PC-3 (cell line): Measurements from ENCODE around the gene TGIF1. TPM values are rescaled to one million over a fixed set of nuclear protein-coding genes. Genes with fewer than 3 reads are reported as not detected.

Source experiments
- ATAC-seq: fragments of 200-7000 bp; cut with Tn5 transposase; 2 replicates; pipeline ENCODE4 v1.9.1; 2020; ENCODE audit warnings: mild to moderate bottlenecking, moderate library complexity
- BruUV-seq: library from RNA; stranded (reverse); fragments of 400-500 nt; replicated peaks from 2 replicates; lab custom pipeline; 2021; lab: Mats Ljungman, UMichigan
- CTCF ChIA-PET: fragments of 300-600 bp; sonication (Branson Sonifier 250); formaldehyde crosslinking; loops from one replicate; lab custom pipeline; 2022; ENCODE audit warnings: antibody characterized with exemption; lab: Charles Lee
- POLR2A ChIA-PET: fragments of 300-600 bp; sonication (Branson Sonifier 250); formaldehyde crosslinking; loops from one replicate; lab custom pipeline; 2022; ENCODE audit warnings: antibody characterized with exemption; ENCODE audit not compliant: unreplicated experiment; lab: Charles Lee
- DNase-seq: peaks from one replicate; pipeline ENCODE4 v3.0.0-alpha.2; 2015
- H2AFZ ChIP-seq: fragments of 300-600 bp; sonication (generic); 2 replicates; pipeline ENCODE4 v1.6.0; 2016; ENCODE audit warnings: antibody characterized with exemption, low read length
- H3F3A ChIP-seq: fragments of 300-600 bp; sonication (generic); one replicate; pipeline ENCODE4 v1.6.0; 2017; ENCODE audit warnings: antibody characterized with exemption, low read length, control low read depth, mild to moderate bottlenecking; ENCODE audit not compliant: unreplicated experiment
- H3K27ac ChIP-seq: fragments of 300-600 bp; sonication (generic); 2 replicates; pipeline ENCODE4 v1.5.1; 2016; ENCODE audit warnings: mild to moderate bottlenecking, low read length
- H3K27me3 ChIP-seq: fragments of 300-600 bp; sonication (generic); 2 replicates; pipeline ENCODE4 v1.6.1; 2016; ENCODE audit warnings: low read length, mixed read lengths
- H3K36me3 ChIP-seq: fragments of 300-600 bp; sonication (generic); 2 replicates; pipeline ENCODE4 v1.6.1; 2016; ENCODE audit warnings: low read depth, mixed run types, low read length, mixed read lengths
- H3K4me1 ChIP-seq: fragments of 300-600 bp; sonication (generic); 2 replicates; pipeline ENCODE4 v1.5.1; 2016; ENCODE audit warnings: low read length; ENCODE audit not compliant: insufficient read depth
- H3K4me2 ChIP-seq: fragments of 300-600 bp; sonication (generic); 2 replicates; pipeline ENCODE4 v1.6.0; 2016; ENCODE audit warnings: low read length
- H3K4me3 ChIP-seq: fragments of 300-600 bp; sonication (generic); 2 replicates; pipeline ENCODE4 v1.5.1; 2016; ENCODE audit warnings: mild to moderate bottlenecking, low read length, mixed read lengths
- H3K79me2 ChIP-seq: fragments of 300-600 bp; sonication (generic); 2 replicates; pipeline ENCODE4 v1.6.1; 2017; ENCODE audit warnings: low read length, mixed read lengths
- H3K9ac ChIP-seq: fragments of 300-600 bp; sonication (generic); 2 replicates; pipeline ENCODE4 v1.6.0; 2016; ENCODE audit warnings: mild to moderate bottlenecking, low read length
- H3K9me2 ChIP-seq: fragments of 300-600 bp; sonication (generic); replicated peaks from 2 replicates; pipeline ENCODE4 v1.6.1; 2016; ENCODE audit warnings: mixed run types, low read length, mixed read lengths
- H3K9me3 ChIP-seq: fragments of 300-600 bp; sonication (generic); 2 replicates; pipeline ENCODE4 v1.6.1; 2016; ENCODE audit warnings: low read length, mixed read lengths
- H4K20me1 ChIP-seq: fragments of 300-600 bp; sonication (generic); 2 replicates; pipeline ENCODE4 v1.6.1; 2016; ENCODE audit warnings: low read length, mixed read lengths
- CTCF ChIP-seq: fragments of 300-600 bp; sonication (generic); conservative IDR thresholded peaks from 2 replicates; pipeline ENCODE4 v1.5.1; 2017; ENCODE audit warnings: antibody characterized with exemption, low read depth, mild to moderate bottlenecking, low read length
- EZH2 ChIP-seq: fragments of 300-600 bp; sonication (generic); IDR thresholded peaks from one replicate; pipeline ENCODE4 v1.6.1; 2017; ENCODE audit warnings: antibody characterized with exemption, mild to moderate bottlenecking, low read length; ENCODE audit not compliant: unreplicated experiment
- EZH2phosphoT487 ChIP-seq: fragments of 300-600 bp; sonication (generic); IDR thresholded peaks from 2 replicates; pipeline ENCODE4 v1.6.1; 2018; ENCODE audit warnings: mild to moderate bottlenecking, antibody characterized with exemption, low read length, borderline replicate concordance
- intact Hi-C: fragments of 100-400 bp; cut with micrococcal nuclease; formaldehyde crosslinking; loops from 2 replicates; pipeline ENCODE4 v1.9.0; 2023
- total RNA-seq: library from RNA; depleted of rRNA; stranded (reverse); fragments of >200 nt; gene quantifications from 2 replicates; pipeline ENCODE4 v1.2.3, GENCODE V29; 2014

Gene TGIF1
- total RNA-seq, 1 experiment from 2014 or later: 114 TPM

GRCh38 chr18:3493501-3494244, 43.7 kb downstream of the TGIF1 start:
- H3K4me1 ChIP-seq: no peaks in the 10 kb centered on the region
- H3K4me2 ChIP-seq: no peak overlapping the region
- ChIA-PET CTCF (no interaction called here), POLR2A (no interaction called here)
- ATAC-seq (no peak), DNase-seq (no peak)
- no peak overlapping the region for H3K27ac ChIP-seq
- H3K36me3 ChIP-seq: no peaks in the 10 kb centered on the region
- intact Hi-C loops: no loop called here
- no peaks in the 10 kb centered on the region for H3F3A ChIP-seq
- H3K9me3 ChIP-seq: no peaks in the 10 kb centered on the region
- no peak overlapping the region for H3K4me3 ChIP-seq
- TF ChIP-seq EZH2 (no peak), EZH2phosphoT487 (no peak), CTCF (no peak)
- no peaks in the 10 kb centered on the region for H3K79me2 ChIP-seq
- H4K20me1 ChIP-seq: no peaks in the 10 kb centered on the region
- H3K9me2 ChIP-seq: no peaks in the 10 kb centered on the region
- no TSS peak for BruUV-seq
- no peaks in the 10 kb centered on the region for H3K27me3 ChIP-seq
- no peak overlapping the region for H2AFZ ChIP-seq
- H3K9ac ChIP-seq: no peak overlapping the region

- no peaks in the 10 kb centered on the region for H3K4me1 ChIP-seq
- no peak for TF ChIP-seq EZH2phosphoT487
- no peak for TF ChIP-seq EZH2
- TF ChIP-seq CTCF: no peak
- no peaks in the 10 kb centered on the region for H3K36me3 ChIP-seq
- no peaks in the 10 kb centered on the region for H3K9me2 ChIP-seq
- ChIA-PET POLR2A (no interaction called here), CTCF (no interaction called here)
- no peaks in the 10 kb centered on the region for H3F3A ChIP-seq
- H3K4me2 ChIP-seq: no peak overlapping the region
- ATAC-seq (no peak), DNase-seq (no peak)
- no peaks in the 10 kb centered on the region for H4K20me1 ChIP-seq
- no TSS peak for BruUV-seq
- H2AFZ ChIP-seq: no peak overlapping the region
- intact Hi-C loops: no loop called here
- H3K9me3 ChIP-seq: no peaks in the 10 kb centered on the region
- no peak overlapping the region for H3K27ac ChIP-seq
- no peaks in the 10 kb centered on the region for H3K79me2 ChIP-seq
- H3K27me3 ChIP-seq: no peaks in the 10 kb centered on the region
- H3K9ac ChIP-seq: no peak overlapping the region
- H3K4me3 ChIP-seq: no peak overlapping the region
These were observed 44.2 kb downstream of the TGIF1 start for GRCh38 chr18:3494245-3494526.

- no peak overlapping the region for H3K27ac ChIP-seq
- no peak for DNase-seq
- no peaks in the 10 kb centered on the region for H4K20me1 ChIP-seq
- TF ChIP-seq EZH2: no peak
- TF ChIP-seq CTCF: no peak
- TF ChIP-seq EZH2phosphoT487: no peak
- H3K9me2 ChIP-seq: no peaks in the 10 kb centered on the region
- no peak overlapping the region for H3K4me2 ChIP-seq
- intact Hi-C loops: no loop called here
- H3K36me3 ChIP-seq: no peaks in the 10 kb centered on the region
- no peaks in the 10 kb centered on the region for H3F3A ChIP-seq
- no TSS peak for BruUV-seq
- no peaks in the 10 kb centered on the region for H3K4me1 ChIP-seq
- H3K4me3 ChIP-seq: no peak overlapping the region
- POLR2A ChIA-PET: no interaction called here
- ATAC-seq: no peak
- no peak overlapping the region for H2AFZ ChIP-seq
- H3K79me2 ChIP-seq: no peaks in the 10 kb centered on the region
- no peak overlapping the region for H3K9ac ChIP-seq
- no peaks in the 10 kb centered on the region for H3K9me3 ChIP-seq
- CTCF ChIA-PET: no interaction called here
- H3K27me3 ChIP-seq: no peaks in the 10 kb centered on the region
These were observed 44.6 kb downstream of the TGIF1 start for GRCh38 chr18:3494569-3494968.
